Skeletal muscle tissue (tissue), 4 donors: Measurements from ENCODE around the gene SLC12A8. TPM values are rescaled to one million over a fixed set of nuclear protein-coding genes. Genes with fewer than 3 reads are reported as not detected.

Experiments used
- H3K27ac ChIP-seq: one replicate; pipeline ENCODE4 v1.7.0; 2013; ENCODE audit warnings: mild to moderate bottlenecking, low read depth, low read length, inconsistent platforms
- H3K27me3 ChIP-seq, 3 donors: one replicate each; pipeline ENCODE4 v1.7.0; 2013; ENCODE audit warnings: low read length in 3 of 3; ENCODE audit not compliant: control insufficient read depth in 3 of 3, insufficient read depth in 3 of 3
- H3K36me3 ChIP-seq, 3 donors: one replicate each; pipeline ENCODE4 v1.7.0; 2013; ENCODE audit warnings: low read length in 3 of 3; ENCODE audit not compliant: control insufficient read depth in 3 of 3, insufficient read depth in 3 of 3
- H3K4me1 ChIP-seq, 3 donors: one replicate each; pipeline ENCODE4 v1.7.0; 2013; ENCODE audit warnings: low read length in 3 of 3, mild to moderate bottlenecking in 3 of 3; ENCODE audit not compliant: control insufficient read depth in 3 of 3, insufficient read depth in 3 of 3
- H3K4me3 ChIP-seq, 3 donors: one replicate each; pipeline ENCODE4 v1.7.0; 2013; ENCODE audit warnings: low read length in 3 of 3
- H3K9ac ChIP-seq, 3 donors: one replicate each; pipeline ENCODE4 v1.7.0; 2013; ENCODE audit warnings: low read length in 3 of 3, mild to moderate bottlenecking in 3 of 3, moderate library complexity in 2 of 3, low read depth in 1 of 3
- H3K9me3 ChIP-seq, 3 donors: one replicate each; pipeline ENCODE4 v1.7.0; 2013; ENCODE audit warnings: low read length in 3 of 3; ENCODE audit not compliant: control insufficient read depth in 3 of 3
- total RNA-seq: library from RNA; depleted of rRNA; stranded (reverse); fragments of >200 nt; gene quantifications from one replicate; pipeline ENCODE4 v1.2.3, GENCODE V29; 2014
- donor health status: Osteomylitis.

SLC12A8 gene
- total RNA-seq, 1 donor from 2014 or later, result 1.0 TPM

DNA sequence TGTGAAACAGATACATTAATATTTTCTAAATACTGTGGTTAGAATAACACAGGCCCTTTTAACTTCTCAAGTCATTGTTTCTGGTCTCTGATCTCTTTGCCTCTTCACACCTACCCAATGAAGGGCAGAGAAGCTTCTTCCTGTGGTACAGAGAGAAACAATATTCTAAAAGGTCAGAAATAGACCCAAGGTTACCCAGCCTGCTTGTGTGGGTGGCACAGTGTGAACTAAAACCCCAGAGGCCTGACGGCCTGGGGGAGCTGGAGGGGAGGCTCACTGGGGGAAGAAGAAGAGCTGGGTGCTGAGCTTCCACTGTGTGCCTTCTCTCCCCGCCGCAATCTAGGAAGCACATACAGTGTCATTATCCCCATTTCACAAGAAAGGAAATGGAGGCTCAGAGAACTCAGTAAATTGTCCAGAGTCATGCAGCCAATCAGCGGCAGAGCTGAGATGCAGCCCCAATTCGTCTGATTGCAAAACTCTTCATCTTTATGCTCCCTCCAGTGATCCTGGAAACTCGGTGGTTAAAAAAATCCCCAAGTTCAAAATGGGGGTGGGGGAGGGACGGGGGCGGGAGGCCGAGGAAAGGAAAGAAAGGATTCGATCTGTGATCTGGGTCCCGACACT lies 92.7 kb downstream of the SLC12A8 start:
- H3K4me3 ChIP-seq, result peak overlapping the region in 1 of 3 donors; percentile 15
- H3K36me3 ChIP-seq, result no peaks in the 10 kb centered on the region
- peaks cover 27 to 32% (median 29%) of the 10 kb centered on the region in 3 donors for H3K4me1 ChIP-seq
- H3K27ac ChIP-seq, result no peak overlapping the region
- H3K9ac ChIP-seq, result no peak overlapping the region
- no peaks in the 10 kb centered on the region for H3K9me3 ChIP-seq
- no peaks in the 10 kb centered on the region for H3K27me3 ChIP-seq

DNA sequence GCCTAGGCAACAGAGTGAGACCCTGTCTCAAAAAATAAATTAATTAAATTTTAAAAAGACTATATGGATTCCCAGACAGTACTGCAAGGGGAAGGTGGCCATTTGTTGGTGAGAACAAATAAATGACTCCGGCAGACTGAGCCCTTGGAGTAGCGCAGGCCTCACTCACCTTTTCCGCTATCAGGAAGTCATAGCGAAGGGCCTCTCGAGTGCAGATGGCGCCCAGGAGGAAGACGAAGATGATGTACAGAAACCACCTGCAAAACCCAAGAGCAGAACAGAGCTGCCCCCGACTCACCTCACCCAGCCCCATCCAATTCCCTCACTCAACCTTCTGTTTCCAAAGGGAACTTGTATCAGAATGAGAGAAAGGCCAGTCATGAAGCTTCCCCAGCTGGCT lies 93.9 kb downstream of the SLC12A8 start:
- Histone ChIP-seq H3K4me3 (no peak overlapping the region), H3K9me3 (no peaks in the 10 kb centered on the region), H3K27ac (no peak overlapping the region), H3K4me1 (peaks cover 27 to 32% (median 29%) of the 10 kb centered on the region in 3 donors), H3K9ac (no peak overlapping the region), H3K36me3 (no peaks in the 10 kb centered on the region), H3K27me3 (no peaks in the 10 kb centered on the region)

DNA sequence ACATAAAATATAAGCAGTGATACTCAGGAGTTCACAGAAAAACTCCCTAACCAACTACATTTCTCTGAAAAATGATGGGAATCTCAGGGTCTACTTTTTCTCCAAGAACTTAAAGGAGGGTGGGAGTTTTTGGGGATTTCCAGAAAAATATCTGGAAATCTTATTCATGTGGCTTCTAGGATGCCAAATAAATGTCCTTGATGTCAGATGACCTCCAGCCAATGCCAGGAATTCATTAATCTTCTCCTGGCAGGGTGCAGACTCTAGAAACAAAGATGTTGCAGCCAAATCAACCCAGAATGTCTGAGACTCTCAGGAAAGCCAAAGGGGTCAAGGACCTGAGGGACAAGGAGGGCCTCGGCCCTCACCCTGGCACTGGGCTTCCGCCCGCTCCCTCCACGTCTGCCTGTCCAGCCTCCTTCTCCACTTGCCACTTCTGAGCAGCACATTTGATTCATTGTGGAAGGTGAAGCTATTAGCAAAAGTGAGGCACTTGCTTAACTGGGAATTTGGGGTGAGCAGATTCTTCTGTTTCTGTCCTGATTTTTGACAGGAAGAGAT lies 94.8 kb downstream of the SLC12A8 start:
- no peaks in the 10 kb centered on the region for H3K27me3 ChIP-seq
- H3K4me3 ChIP-seq, result no peak overlapping the region
- no peak overlapping the region for H3K9ac ChIP-seq
- H3K9me3 ChIP-seq, result no peaks in the 10 kb centered on the region
- H3K36me3 ChIP-seq, result no peaks in the 10 kb centered on the region
- H3K27ac ChIP-seq, result no peak overlapping the region
- H3K4me1 ChIP-seq, result peaks cover 27 to 32% (median 29%) of the 10 kb centered on the region in 3 donors

DNA sequence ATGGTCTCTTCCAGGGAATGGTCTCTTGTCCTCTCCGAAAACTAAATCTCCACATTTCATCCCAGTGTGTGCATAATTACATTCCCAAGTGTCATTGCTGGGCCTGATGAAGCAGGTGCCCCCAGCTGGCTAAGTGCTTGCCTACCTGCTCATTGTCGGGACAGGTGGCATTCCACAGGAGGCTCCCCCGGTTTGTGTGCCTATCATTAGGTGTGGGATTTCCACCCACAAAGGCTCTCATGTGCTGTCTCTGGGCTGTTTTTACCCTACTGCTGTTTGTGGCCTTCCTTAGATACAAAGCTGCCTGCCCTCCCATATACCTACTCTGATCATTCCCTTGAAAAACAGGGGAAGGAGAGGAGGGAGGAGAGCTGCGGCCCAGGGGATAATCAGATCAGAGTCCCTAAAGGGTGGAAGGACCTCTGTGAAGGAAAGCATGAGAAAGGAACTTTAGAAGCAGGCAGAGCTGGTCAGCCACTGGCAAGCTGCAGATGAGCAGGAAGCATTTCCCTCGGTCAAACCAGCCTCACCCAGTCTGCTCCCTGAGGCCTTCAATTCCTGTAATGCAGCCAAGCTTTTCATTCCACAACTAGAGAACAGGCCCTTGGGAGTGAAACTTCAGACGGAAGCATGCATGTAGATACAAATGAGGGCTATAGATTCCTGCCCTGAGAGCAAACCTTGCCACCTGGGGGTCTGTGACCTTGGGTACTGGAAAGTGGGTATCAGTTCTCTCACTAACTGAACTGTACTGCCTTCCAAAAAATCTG lies 96.1 kb downstream of the SLC12A8 start:
- Histone ChIP-seq H3K9ac (peak overlapping the region in 2 of 3 donors; percentile 23 to 54), H3K9me3 (no peaks in the 10 kb centered on the region), H3K4me3 (peak overlapping the region in 1 of 3 donors; percentile 29), H3K4me1 (peaks cover 27 to 32% (median 29%) of the 10 kb centered on the region in 3 donors), H3K27ac (peak overlapping the region; percentile 23), H3K36me3 (no peaks in the 10 kb centered on the region), H3K27me3 (no peaks in the 10 kb centered on the region)

DNA sequence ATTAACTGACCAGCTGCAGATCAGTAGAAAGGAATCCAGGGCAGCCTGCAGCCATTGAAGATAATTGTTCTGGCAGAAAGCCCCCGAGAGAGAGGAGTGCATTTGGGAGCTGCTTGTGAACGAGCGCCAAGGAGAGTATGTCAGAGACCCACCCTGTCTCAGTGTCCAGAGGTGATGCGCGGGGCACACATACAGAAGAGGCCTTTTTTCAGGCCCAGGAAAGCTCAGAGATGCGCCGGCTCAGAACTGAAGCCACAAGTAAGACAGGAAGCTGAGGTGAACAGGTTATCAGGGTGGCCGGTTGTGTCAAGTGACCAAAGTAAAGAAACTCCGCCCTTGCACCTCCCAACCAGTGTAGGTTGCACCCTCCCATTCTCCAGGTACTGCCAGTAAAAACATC lies 96.9 kb downstream of the SLC12A8 start:
- Histone ChIP-seq H3K36me3 (no peaks in the 10 kb centered on the region), H3K9me3 (no peaks in the 10 kb centered on the region), H3K27me3 (no peaks in the 10 kb centered on the region), H3K4me3 (no peak overlapping the region), H3K9ac (no peak overlapping the region), H3K4me1 (peaks cover 20 to 24% (median 23%) of the 10 kb centered on the region in 3 donors), H3K27ac (no peak overlapping the region)

DNA sequence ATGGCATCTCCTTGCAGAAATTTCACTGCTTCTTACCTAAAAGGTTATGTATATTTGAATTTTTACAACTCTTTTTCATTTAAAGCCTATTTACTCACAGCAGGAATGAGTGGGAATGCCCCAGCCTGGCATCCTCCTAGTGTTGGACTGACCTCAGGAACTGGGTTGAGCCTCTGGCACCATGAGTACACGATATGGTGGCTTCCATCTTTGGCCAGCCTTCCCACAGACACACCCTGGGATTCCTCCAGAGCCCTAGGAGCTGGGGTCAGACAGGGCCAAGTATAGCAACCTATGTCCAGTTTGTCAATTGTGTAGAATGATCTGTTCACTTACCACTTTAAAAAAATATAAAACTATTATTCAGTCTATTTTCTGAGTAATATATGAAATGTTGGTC lies 99.6 kb downstream of the SLC12A8 start:
- no peak overlapping the region for H3K27ac ChIP-seq
- no peak overlapping the region for H3K4me3 ChIP-seq

DNA sequence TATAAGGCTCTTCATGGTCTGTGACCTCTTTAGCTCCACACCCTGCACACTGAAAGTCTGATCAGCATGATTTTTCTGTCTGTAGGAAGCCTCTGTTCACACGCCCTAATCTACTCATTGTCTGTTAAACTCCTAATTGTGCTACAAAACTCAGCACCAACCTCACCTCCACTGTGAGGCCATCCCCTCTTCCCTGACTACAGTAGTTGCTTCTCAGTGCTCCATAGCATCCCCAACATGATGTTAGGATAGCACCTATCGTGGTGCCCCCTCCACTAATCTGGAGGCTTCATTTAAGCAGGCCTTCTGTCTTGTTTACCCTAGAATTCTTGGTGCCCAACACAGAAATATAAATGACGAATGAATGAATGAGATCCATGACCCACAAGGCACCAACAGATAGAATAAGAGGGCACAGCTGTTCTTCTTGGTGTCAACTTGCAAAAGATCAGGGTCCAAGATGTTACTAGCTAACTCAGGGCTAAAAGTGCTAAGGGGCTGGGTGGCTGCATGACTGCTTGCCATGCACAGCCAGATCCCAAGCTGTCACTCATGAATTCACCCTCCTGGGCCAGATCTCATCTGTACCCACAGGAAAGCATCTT lies 101.6 kb downstream of the SLC12A8 start:
- Histone ChIP-seq H3K27me3 (no peaks in the 10 kb centered on the region), H3K4me3 (no peak overlapping the region), H3K9ac (no peak overlapping the region), H3K36me3 (no peaks in the 10 kb centered on the region), H3K4me1 (peaks cover 4 to 6% (median 5%) of the 10 kb centered on the region in 3 donors), H3K9me3 (no peaks in the 10 kb centered on the region), H3K27ac (no peak overlapping the region)

More for the DNA sequence above, 99.6 kb downstream of the SLC12A8 start:
- Histone ChIP-seq H3K36me3 (no peaks in the 10 kb centered on the region), H3K27me3 (no peaks in the 10 kb centered on the region), H3K4me1 (peaks cover 15 to 20% (median 17%) of the 10 kb centered on the region in 3 donors), H3K9me3 (no peaks in the 10 kb centered on the region), H3K9ac (no peak overlapping the region)

DNA sequence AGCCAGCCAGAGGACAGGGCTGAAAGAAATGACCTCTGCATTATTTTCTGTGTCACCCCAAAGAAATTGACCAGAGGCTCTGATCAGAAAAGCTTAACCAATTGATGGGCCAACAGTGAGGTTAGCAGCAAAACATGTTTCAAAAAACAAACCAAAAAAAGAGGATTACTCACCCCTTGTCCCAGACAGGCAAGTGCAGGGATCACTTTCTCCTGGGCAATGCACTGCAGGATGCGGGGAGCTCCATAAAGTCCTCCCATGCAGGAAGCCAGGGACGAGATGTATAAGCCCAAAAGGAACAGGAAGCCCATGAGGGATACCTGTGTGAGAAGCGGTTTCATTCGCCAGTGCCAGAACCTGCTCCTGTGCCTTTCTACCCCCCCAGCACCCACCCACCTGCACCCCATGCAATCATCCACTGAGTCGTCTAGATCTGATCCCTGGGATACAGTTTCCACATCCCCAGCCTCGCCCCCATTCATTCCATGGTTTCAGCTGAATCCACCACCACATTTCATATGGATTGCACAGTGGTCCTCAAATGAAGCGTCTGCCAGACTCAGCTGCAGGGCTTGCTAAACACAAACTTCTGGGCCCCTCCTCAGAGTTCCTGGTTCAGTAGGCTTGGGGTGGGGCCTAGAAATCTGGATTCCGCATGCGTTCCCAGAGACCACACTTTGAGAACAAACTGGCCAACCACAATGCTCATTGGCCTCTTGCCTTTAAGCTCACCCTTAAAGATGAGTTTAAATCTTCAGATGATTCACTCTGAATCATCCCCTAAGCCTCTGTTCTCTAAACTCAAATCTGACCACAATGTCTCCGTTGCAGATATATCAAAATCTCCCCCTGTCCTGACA lies 102.3 kb downstream of the SLC12A8 start:
- no peak overlapping the region for H3K9ac ChIP-seq
- H3K36me3 ChIP-seq, result no peaks in the 10 kb centered on the region
- no peak overlapping the region for H3K4me3 ChIP-seq
- no peaks in the 10 kb centered on the region for H3K27me3 ChIP-seq
- H3K4me1 ChIP-seq, result peaks cover 0 to 2% (median 0%) of the 10 kb centered on the region in 3 donors
- no peaks in the 10 kb centered on the region for H3K9me3 ChIP-seq
- no peak overlapping the region for H3K27ac ChIP-seq

DNA sequence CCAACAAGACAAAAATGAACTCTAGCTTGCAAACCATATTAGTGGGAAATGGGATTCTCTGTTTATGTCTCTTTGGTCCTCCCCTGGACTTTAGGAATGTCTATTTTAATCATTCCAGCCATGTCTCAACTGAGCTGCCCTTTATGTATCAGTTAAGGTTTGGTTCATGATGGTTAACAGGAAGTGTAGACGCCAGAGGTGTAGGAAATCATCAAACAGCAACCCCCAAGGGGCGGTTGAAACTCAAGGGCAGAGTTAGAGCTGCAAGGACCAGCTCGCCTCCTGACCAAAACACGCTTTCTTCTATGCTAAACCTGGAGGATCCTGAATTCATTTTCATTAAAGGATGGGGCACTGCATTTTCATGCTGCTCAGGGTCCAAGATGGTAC lies 103.0 kb downstream of the SLC12A8 start:
- Histone ChIP-seq H3K4me3 (no peak overlapping the region), H3K9me3 (no peaks in the 10 kb centered on the region), H3K27ac (no peak overlapping the region), H3K36me3 (no peaks in the 10 kb centered on the region), H3K27me3 (no peaks in the 10 kb centered on the region), H3K4me1 (peaks cover 0 to 2% (median 0%) of the 10 kb centered on the region in 3 donors), H3K9ac (no peak overlapping the region)
